HG02588 (cell line): Measurements from ENCODE around the gene SLC35A2.
A peak's percentile ranks its signal among the peaks of the same experiment; 100 is the strongest.
"Not testable (repeated sequence)": the region's sequence is repeated elsewhere in the genome, so short reads cannot be mapped to it uniquely, and the experiment has no call there.

Experiments used
- ATAC-seq: cut with Tn5 transposase; IDR thresholded peaks from one replicate; pipeline ENCODE4 v1.9.1; 2021; ENCODE audit warnings: mild to moderate bottlenecking, moderate library complexity; ENCODE audit not compliant: unreplicated experiment

The SLC35A2 gene

DNA sequence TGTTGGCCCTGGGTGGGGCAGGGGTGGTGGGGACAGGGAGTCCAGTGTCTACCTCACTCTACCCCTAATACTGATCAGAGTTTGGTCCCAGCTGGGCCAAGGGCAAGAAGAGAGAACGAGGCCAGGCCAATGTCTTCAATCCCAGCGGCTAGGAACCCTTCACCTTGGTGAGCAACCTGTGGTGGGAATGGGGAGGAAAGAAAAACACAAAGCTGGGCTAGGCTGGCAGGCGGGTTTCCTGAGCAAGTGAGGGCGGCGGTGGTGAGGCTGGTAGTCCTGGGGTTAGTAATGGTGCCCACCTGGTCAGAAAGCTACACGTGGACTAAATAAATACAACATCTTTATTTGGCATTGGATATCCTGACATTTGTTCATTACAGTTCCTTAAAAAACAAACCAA is 8.2 kb downstream of the SLC35A2 start:
- ATAC-seq = no peak

DNA sequence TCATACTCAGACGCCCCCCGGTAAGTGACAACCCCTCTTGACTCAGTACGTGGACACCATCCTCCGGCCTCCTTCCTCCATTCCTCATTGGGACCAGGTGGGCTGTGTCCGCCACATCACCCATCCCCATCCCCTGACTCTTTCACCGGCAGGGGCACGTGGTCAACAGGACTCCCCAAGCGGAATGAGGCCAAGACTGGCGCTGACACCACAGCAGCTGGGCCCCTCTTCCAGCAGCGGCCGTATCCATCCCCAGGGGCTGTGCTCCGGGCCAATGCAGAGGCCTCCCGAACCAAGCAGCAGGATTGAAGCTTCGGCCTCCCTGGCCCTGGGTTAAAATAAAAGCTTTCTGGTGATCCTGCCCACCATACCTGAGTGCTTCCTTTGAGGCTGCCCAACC is 8.7 kb downstream of the SLC35A2 start:
- no peak for ATAC-seq

DNA sequence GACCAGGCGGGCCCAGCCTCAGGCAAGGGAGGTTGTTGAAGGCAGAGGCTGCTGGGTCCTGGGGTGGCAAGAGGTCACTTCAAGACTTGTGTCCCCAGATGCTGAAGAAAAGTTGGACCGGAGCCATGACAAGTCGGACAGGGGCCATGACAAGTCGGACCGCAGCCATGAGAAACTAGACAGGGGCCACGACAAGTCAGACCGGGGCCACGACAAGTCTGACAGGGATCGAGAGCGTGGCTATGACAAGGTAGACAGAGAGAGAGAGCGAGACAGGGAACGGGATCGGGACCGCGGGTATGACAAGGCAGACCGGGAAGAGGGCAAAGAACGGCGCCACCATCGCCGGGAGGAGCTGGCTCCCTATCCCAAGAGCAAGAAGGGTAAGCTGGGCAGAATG is 9.3 kb downstream of the SLC35A2 start:
- no peak for ATAC-seq

DNA sequence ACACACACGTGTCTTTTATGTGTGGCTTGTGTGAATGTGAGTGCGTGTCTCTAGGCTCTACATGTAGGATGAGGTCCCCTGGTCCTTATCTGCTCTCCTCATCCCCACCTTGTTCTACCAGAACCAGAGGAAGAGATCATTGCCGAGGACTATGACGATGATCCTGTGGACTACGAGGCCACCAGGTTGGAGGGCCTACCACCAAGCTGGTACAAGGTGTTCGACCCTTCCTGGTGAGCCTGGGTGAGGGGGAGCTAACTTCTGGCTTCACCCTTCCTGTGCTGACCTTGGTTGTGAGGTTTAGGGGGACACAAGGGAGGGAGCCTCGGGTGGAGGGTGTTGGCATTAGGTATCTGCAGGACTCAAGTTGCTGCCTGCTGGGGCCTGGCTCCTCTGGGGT is 10.4 kb downstream of the SLC35A2 start:
- no peak for ATAC-seq

DNA sequence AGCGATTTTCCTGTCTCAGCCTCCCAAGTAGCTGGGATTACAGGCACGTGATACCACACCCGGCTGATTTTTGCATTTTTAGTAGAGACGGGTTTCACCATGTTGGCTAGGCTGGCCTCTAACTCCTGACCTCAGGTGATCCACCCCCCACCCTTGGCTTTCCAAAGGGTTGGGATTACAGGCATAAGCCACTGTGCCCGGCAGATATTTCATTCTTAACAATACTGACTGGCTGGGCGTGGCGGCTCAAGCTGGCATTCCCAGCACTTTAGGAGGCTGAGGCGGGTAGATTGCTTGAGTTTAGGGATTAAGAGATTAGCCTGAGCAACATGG is 12.4 kb downstream of the SLC35A2 start:
- no peak for ATAC-seq

DNA sequence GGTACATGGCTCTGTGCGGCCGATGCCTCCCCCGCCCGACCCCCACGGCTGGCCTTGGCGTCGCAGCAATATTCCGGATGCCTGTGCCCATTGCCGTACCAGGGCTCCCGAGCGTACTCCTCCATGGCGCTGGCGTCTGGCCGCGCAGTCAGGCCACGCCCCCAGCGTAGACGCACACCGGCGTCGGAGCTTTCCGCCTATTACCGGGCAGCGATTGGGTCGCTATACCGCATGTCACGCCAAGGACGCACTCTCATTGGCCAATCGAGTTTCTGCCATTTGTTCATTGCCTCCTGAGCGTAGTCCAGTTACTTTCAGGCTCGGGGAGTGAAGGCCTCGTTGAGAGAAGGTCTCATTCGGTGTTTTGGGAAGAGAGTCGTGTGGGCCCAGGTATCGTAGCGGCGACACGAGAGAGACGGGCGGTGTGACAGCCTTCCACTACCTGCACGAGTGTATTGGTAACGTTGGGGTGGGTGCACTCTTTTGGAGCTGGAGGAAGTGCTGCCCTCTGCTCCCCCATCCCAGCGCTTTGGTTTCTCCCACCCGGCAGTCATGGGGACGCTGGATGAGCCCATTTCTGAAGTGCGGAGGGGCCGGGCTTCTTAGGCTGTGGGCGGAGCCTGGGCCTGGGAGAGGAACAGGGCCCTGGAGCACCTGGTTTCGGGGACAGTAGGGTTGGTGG is 13.7 kb downstream of the SLC35A2 start, which contains the start of the genes PQBP1 and TIMM17B:
Gene PQBP1 (plus strand): TSS at position 306 of the 682 bp plus-strand sequence. CDS start 580 bp downstream, outside the sequence.
Gene TIMM17B (minus strand): TSS at position 144 of the 682 bp plus-strand sequence. CDS start 19 bp downstream, at position 125.
- peak; percentile 93 for ATAC-seq

DNA sequence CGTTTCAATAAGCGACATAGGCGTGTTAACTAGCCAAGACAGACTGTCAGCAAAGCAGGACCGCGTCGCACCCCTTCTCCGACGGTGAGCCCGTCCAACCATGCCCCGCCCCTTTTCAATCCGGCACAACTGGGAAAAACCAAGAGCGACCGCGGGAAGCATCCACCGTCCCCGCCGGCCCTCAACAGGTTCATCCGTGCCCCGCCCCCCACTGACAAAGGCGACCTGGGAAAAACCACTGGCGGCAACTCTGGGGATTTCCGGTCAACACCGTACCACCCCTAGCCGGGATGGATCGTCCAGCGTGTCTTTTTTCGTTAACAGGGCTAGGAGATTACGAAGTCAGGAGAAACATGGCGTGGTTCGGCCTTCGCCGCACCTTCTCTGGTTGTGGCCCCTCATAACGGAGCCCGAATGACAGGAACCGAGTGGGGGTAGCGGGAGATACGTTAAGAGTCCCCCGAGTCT is 14.3 kb downstream of the SLC35A2 start:
- peak; percentile 5 for ATAC-seq

- no peak for ATAC-seq
Observed at GRCh38 chrX:48896611-48897011, 14.8 kb downstream of the SLC35A2 start.

- no peak for ATAC-seq
Observed at GRCh38 chrX:48894891-48895290, 16.6 kb downstream of the SLC35A2 start.

- no peak for ATAC-seq
Observed at GRCh38 chrX:48893556-48894348, 17.7 kb downstream of the SLC35A2 start.

DNA sequence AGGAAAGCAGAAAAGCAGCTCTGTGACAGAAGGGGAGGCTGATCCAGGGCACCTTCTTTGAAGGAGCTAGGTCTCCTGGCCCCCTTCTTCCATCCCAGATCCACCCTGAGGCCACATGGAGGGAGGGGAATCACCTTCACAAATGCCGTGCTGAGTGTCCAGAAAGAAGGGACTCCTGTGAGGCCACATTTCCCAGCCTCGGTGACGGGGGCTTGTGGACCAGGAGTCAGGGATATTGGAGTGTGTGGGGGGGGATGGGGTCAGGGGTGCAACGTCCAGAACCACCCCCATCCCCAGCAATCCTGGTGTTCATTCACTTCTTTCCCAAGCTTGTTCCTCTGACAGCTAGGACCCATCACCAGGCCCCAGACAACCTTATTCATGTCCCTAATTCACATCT is 18.6 kb downstream of the SLC35A2 start:
- no peak for ATAC-seq

- ATAC-seq = peak; percentile 82
Observed at GRCh38 chrX:48891402-48892288, 19.8 kb downstream of the SLC35A2 start.

DNA sequence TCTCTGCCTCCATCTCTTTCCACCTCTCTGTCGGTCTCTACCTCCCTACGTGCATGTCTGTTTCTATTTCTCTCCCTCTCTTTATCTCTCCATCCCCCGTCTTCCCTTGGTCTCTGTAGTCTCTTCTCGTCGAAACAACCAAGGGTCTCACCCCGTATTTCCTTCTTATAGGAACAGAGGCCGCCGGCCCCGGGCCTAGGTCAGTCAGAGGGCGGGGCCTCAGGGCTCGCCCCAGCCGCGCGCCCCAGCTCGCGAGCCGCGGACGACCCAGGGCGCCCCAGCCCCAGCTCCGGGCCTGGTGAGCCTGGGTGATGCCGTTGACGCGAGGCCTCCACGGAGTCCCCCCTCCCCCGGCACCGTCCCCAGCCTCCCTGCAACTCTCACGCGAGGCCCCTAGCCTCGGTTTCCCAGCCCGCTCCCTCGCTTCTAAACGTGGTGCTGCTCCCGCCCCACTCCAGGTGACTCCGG is 20.5 kb downstream of the SLC35A2 start:
- peak; percentile 46 for ATAC-seq

- ATAC-seq = no peak
Observed at GRCh38 chrX:48890296-48890925, 21.0 kb downstream of the SLC35A2 start.

DNA sequence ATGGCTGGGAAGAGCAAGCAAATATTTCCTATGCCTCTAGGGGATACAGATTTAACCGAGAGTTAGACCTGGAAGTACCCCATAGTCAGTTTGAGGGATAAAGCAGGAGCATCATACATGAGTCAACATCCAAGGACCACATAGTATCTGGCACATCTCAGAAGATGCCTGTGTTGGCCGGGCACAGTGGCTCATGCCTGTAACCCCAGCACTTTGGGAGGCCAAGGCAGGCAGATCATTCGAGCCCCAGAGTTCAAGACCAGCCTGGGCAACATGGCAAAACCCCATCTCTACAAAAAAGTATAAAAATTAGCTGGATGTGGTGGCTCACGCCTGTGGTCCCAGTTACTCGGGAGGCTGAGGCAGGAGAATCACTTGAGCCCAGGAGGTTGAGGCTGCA is 24.9 kb downstream of the SLC35A2 start:
- not testable (repeated sequence) for ATAC-seq

DNA sequence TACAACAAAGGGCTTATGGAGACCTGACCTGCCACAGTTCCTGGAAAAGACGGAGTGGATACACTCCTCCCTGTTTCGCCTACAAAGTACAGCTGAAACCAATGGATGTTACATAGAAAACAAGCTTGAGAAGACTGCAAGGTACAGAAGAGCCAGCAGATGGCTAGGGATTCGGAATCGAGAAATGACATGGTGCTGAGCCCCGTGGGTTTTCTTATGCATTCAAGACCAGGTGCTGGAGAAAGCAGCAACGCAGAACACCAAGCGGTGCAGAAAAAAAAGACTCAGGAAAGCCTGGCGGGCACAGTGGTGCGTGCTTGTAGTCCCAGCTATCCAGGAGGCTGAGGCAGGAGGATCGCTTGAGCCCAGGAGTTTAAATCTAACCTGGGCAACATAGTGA is 27.7 kb downstream of the SLC35A2 start:
- ATAC-seq = no peak

GRCh38 chrX:48876944-48877343 is 34.5 kb downstream of the SLC35A2 start:
- ATAC-seq = not testable (repeated sequence)

GRCh38 chrX:48872017-48872416 is 39.4 kb downstream of the SLC35A2 start:
- not testable (repeated sequence) for ATAC-seq

DNA sequence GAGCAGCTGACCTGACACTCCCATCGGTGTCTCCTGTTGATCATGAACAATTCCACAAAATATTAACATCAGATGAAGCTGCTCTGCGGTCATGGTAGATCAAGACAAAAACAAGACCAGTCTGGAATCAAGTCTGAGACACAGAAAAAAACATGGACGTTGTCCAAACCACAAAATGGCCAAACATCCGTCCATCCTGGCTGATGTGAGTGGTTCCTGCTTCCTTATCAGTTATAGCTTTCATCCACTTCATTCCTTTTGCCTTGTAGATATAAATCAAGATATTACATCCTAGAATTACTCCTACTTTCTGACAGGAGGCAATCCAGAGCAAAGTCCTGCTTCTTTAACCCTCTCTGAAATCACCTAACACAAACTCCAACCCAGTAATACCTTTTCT is 47.2 kb downstream of the SLC35A2 start:
- ATAC-seq = no peak

- no peak for ATAC-seq
Observed at GRCh38 chrX:48854898-48855297, 56.5 kb downstream of the SLC35A2 start.
